Stimulated activated CD8-positive, alpha-beta memory T cell treated with anti-CD3 and anti-CD28 coated beads, Interleukin-2, amount 100 ng/mL, for 1 hour (primary cell): Measurements from ENCODE around the gene PKD1.
A peak's percentile ranks its signal among the peaks of the same experiment; 100 is the strongest.

Source experiments
- DNase-seq, 2 donors: peaks; one replicate each; pipeline ENCODE4 v3.0.0-alpha.2; 2020; ENCODE audit warnings: low read depth in 2 of 2

The PKD1 gene

DNA sequence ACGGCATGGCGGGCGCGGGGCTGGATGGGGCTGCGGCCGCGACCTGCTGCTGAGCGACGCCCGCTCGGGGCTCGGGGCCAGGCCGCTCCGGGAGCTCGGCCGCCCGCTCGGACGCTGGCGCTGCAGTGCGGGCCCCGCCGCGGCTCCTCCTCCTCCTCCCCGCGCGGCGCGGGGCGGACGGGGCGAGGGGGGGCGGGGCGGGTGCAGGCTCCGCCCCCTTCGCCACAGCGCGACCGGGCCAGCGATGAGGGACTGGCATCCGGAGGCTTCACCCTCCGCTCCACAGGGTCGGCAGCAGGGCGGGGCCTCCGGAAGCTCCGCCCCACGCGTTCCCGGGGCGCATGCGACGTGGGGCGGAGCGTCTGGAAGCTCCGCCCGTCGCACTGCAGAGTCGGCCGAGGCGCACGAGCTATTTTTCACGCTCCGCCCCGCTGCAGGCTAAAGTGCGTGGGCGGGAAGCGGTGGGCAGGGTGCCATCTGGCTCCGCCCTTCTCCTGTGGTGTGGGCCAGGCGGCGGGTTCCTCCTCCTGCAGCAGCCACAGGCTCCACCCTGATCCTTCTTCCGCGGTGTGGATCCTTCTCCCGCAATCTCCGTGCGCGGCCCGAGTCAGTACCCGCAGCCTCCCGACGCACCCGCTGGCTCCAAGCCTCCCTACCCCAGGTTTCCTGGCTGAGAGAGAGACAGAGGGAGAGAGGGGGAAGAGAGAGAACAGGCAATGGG is at the start of gene PKD1:
Gene PKD1 (minus strand): TSS at position 129 of the 721 bp plus-strand sequence. CDS start 209 bp downstream, outside the sequence.
- peak; percentile 97 to 98 for DNase-seq

DNA sequence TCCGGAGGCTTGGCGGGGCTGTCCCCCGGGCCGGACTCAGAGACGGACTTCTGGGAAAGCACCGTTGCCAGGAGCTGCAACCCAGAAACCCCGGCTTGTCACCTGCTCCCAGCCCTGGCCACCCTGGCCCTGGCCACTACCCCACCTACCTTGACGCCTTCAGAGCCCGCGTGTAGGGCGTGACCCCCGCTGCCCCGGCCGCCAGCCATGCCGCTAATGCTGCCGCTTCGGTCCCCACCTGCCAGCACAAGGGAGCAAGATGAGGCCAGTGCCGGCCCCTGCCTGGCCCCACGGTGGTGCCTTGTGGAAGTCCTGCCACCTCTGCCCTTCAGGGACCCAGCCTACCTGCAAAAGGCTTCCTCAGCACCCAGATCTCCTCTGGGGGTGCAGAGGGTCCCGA is 49.3 kb upstream of the PKD1 start:
- DNase-seq: no peak

DNA sequence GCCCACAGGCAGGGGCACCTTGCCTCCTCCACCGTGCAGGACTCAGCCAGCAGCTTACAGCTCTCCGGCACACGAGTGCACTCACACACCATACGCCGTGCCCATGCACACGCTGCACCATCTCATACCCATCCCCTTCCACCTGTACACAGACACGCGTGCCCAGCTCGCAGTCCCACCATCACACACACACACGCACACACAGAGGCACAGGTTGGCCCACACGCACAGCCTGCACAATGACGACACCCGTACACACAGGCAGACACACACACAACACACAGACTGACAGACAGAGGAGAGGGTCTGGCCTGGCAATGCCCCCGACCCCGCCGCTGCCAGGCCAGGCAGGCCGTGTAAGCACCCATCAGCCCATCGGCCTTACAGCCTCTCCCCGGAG is 48.6 kb upstream of the PKD1 start:
- no peak for DNase-seq

DNA sequence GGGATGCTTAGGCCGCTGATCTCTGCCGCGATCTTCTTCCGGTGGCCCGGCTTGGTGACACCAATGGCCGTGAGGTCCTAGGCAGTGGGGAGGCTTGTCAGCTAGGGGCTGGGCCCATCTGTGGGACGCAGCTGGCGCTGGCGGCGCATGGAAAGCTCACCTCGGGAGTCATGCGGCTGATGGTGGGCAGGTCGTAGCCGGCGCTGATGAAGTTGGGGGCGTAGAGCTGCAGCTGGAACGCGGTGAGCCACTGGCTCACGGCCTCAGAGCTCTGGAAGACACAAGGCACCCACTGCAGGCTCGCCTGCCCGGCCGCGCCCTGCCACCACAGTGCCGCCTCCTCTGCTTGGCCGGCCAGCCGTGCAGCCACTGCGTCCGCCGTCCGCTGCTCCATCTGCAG is 48.0 kb upstream of the PKD1 start:
- DNase-seq: no peak

DNA sequence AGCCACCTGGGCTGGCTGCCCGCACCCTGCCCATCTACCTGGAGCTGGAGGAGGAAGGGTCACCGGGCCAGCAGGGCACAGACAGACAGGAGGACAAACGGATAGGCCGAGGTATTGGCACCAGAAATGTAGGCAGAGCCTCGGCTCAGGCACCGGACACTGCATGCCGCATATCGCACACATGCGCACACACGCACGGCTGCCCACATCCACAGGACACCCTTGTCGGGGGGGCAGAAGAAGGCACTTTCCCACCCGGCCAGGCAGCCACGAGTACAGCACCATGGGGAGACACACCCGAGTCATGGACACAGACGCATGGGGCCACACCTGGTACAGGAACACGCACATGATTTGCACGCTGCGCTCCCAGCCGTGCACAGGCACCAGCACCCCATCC is 46.3 kb upstream of the PKD1 start:
- no peak for DNase-seq

DNA sequence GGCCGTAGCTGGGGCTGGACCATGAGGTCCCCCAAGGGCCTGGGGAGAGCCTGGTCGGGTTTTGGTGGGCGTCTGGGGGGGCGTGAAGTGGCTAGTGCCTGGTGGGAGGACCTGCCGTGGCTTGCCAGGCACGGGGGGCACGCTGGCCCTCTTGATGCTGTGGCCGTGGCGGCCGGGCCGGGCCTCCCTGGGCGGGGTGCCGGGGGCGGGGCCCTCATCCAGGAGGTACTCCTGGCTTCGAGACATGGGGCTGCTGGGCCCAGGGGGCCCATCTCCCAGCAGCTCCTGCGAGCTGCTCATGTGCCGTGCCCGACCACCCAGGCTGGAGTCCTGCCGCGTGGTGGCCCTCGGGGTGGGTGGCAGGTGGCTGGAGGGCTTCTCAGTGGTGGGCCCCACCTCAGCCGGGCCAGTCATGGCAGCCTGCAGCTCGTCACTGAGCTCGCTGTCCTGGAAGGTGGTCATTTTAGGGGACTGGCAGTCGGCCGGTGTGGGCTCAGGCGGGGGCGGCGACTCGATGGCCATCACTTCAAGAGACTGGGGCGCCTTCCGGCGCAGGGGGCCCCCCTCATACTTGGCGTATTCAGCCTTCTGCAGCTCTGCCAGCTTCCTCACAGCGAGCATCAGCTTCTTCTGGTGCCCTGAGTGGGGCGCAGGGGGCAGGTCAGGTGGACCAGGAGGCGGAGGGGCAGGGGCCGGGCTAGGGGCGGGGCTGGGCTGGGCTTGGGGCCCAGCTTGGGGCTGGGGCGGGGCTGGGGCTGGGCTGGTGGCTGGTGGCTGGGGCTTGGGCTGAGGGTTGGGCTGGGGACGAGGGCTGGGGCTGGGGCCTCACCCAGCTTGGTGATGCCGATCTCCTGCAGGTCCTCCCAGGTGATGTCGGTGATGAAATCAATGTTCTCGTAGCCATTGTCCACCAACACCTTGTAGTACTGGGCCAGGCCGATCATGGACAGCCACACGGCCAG is 45.5 kb upstream of the PKD1 start:
- DNase-seq: no peak

DNA sequence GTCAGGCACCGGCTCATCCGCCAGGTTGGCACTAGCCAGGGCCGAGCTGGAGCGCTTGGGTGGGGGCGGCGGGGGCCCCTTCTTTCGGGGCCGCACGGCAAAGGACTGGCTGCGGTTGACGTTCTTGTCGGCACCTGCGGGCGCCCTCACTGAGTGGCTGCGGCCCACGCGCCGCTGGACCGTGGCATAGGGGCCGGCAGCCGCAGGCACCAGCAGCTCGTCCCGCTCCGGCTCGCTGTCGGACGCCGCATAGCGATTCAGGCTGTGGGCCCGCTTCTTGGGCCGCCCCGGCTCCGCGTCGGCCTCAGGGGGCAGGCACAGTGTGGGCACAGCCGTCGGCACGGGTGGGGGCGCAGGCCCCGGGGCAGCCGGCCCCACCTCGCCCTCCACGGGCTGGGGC is 44.8 kb upstream of the PKD1 start:
- DNase-seq: no peak

DNA sequence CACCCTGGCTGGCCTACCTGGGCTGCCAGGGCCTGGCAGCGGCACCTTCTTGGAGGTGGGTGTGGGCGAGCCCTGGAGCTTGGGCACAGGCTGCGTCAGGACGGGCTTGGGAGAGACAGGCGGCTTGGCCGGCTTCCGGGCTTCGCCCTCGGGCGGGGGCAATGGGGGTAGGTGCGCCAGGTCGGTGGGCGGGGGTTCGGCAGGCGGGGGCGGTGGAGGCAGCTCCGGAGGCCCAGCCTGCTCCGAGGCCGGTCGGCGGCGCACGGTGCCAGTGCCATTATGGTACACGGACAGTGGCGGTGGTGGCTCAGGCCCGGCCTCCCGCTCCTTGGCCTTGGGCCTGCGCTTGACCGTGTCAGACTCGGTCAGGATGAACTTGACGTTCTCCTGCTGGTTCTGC is 43.9 kb upstream of the PKD1 start:
- no peak for DNase-seq

DNA sequence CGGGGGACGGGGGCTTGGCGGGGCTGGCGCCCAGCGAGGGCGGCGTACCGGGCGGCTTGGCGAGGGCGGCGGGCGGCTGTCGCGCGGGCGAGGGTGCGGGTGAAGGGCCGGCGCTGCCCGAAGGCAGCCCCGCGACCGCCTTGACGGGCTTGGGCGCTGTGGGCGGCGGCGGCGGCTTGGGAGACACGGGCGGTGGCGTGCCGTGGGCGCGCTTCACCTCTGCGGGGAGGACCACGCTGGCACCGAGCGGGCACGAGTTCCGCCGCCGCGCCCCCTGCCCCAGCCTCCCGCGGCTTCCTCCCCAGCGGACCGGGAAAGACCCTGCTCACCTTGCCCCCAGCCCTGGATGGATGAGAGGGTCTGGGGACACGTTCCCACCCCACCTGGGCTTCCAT is 43.4 kb upstream of the PKD1 start:
- no peak for DNase-seq

DNA sequence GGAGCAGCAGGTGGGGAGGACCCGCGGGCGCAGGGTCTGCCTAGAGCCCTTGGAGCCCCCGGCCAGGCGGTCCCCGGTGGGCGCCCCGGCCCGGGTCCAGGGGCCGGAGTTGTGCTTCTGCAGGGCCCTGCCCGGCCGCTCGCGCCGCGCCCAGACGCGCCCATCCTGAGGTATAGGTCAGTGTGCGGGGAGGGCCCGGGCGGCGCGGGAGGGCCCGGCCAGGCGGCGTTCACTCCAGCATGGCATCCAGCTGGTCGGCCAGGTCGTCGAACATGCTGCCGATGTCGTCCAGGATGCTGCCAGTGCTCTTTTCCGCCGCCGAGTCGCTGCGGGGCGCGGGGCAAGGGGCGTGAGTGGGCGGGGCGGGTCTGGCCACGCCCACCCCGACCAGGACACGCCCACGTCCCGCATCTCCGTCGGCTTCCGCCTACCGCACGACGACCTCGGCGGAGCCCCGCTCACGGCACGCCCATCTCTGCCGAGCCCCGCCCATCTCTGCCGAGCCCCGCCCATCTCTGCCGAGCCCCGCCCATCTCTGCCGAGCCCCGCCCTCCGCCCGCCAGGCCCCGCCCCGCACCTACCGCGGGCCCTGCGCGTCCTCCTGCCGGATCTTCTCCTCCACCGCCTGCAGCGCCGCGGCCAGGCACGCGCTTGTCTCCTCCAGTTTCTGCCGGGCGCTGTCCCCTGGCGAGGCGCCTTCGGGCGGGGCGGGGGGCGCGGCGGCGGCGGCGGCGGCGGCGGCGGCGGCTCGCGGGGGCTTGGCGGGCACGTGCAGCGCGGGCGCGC is 42.8 kb upstream of the PKD1 start:
- no peak for DNase-seq

DNA sequence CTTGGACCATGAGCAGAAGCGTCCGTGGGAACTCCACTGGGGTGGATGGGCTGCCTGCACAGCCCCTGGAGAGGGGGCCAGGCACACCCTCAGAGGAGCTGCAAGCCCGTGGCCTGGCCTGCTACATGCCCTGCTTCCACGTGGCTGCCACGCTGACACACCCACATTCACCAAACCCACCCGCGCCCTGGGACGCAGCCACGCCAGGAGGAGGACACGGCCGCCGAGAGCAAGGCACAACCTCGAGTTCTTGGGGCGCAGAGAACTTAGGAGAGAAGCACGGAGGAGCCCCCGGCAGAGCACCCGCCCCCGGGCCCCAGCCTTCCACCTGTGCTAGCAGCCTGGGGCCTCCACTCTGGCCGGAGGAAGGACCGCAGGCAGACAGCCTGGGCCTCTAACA is 41.9 kb upstream of the PKD1 start:
- DNase-seq: no peak

DNA sequence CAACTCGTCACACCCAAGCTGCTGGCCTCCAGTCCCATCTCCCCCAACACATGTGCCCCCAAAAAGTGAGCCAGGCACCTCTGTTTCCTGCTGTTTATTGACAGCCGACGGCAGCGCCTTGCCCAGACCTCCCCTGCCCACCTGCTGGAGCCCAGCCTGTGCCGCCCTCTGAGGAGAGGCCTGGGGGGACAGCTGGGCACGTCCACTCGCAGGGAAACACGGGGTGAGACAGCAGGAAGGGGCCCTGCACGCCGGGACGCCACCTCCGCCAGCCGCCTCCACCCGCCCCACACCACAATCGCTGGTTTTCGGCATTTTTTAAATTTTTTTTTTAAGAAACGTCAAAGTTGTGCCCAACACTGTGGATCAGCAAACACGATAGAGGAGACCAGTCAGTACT is 41.4 kb upstream of the PKD1 start:
- no peak for DNase-seq

DNA sequence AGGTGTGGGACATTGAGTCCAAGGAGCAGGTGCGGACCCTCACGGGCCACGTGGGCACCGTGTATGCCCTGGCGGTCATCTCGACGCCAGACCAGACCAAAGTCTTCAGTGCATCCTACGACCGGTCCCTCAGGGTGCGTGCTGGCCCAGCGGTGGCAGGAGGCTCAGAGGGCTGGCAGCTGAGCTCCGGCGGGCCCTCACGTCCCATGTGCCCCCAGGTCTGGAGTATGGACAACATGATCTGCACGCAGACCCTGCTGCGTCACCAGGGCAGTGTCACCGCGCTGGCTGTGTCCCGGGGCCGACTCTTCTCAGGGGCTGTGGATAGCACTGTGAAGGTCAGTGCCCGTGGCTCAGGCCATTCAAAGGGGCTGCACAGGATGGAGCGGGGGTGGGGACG is 40.3 kb upstream of the PKD1 start:
- no peak for DNase-seq

DNA sequence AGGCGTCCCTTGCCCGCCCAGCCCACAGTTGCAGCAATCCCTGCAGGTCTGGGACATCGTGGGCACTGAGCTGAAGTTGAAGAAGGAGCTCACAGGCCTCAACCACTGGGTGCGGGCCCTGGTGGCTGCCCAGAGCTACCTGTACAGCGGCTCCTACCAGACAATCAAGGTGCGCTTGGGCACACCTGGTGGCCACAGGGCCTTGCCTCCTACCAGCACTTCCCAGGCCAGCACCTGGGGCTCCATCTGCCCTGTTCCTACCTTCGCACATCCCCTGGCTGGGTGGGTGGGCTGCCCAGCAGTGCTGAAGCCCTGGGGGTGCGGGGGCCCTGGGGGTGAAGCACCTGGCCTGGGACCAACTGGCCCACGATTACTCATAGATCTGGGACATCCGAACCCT is 39.8 kb upstream of the PKD1 start:
- DNase-seq: no peak

DNA sequence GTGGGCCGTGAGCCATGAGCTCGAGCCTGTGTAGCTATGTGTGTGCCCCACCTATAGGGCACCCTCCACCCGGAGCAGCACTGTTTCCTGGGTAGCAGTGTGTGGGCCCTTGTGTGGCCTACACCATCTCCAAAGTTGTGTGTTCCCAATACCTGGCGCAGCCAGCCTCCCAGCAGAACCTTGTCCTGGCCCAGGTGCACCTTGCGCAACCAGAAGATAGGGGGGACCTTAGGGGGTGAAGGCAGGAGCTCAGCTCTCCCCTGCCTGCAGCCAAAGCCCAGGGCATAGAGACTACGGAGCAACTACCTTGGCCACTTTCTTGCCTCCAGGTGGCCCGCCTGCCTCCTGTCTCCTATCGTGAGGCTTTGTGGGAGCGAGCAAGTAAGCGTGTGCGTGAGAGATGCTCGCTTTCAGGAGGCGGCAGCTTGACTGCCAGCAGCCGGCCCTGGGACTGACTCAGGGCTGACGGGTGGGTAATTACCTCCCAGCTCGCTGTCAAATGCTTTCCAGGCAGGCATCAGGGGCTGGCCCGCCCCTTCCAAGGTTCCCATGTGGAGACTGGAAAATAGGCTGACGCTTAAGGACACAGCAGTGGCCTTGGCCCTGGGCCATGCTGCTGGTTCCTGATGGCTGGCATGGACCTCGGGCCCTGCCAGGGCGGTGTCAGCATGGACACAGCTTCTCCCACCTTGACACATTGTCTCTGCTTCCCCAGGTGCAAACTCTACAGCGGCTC is 38.9 kb upstream of the PKD1 start:
- DNase-seq: no peak

DNA sequence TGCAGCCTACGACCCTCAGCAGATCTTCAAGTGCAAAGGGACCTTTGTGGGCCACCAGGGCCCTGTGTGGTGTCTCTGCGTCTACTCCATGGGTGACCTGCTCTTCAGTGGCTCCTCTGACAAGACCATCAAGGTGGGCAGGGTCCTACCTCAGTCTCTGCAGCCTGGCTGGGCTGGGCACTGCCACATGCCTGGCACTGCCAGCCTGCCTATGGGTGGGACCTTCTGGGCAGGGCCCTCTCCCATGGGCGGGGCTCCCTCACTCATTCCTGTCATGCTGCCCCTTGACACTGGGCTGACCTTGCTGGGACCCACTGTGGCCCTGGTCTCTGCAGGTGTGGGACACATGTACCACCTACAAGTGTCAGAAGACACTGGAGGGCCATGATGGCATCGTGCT is 38.2 kb upstream of the PKD1 start:
- DNase-seq: no peak

DNA sequence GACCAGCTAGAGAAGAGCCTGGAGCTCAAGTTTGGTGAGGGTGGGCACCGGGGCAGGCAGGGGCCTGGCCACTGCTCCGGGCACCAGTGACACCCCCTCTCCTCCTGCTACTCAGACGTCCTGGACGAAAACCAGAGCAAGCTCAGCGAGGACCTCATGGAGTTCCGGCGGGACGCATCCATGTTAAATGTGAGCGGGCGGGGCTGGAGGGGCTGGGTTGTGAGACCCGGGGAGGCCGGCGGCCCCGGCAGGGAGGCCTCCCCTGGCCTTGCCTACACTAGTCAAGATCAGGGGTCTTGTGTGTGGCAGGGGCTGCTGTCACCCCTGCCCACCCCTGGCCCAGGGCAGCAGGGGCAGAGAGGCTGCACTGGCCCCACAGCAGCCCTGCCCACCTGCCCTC is 37.7 kb upstream of the PKD1 start:
- DNase-seq: no peak

DNA sequence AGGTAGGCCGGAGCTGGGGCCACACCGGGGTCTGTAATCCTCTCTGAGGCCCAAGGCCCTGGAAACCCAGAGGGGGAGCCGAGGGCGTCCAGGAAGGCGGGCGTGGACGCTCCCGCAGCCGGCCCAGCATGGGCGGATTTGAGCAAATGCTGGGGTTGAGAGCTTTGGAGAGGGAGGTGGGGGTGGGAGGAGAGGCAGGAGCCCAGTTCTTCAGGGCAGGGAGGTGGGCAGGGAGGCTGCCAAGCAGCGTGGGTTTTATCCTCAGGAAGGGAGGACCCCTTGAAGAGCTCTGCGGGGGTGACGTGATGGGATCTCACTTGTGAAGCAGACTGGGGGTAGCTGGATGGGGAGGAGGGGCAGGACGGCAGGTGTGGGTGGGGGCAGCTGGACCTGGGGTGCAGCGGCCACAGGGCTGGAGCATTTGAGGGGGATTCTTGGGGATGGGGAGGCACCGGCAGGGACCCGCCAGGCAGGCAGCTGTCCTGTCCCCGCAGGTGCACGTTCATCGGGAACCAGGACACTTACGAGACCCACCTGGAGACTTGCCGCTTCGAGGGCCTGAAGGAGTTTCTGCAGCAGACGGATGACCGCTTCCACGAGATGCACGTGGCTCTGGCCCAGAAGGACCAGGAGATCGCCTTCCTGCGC is 37.1 kb upstream of the PKD1 start:
- no peak for DNase-seq

DNA sequence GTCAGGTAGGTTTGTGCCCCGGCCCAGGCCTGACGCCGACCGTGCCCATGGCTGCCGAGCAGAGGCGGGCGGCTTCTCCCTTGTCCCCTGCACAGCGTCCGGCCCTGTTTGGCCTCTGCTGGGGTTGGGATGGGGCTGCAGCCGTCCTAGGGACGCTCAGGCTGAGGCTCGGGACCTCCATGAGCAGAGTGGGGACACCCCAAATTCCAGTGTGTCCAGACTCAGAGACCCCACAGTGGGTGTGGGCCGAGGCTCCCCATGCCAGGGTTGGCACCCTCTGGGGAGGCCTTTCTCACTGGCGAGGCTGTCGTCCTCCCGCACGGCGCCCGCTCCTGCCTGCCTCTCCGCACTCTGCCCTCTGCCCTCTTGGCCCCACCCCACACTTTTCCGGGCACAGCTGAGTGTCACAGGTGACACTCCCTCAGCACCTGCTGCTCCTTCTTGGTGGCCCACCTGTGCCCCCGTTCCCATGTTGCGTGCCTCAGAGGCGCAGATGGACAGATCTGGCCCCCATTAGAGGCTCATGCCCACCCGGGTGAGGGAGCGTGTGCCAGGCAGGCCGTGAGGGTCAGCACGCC is 36.0 kb upstream of the PKD1 start:
- DNase-seq: no peak

DNA sequence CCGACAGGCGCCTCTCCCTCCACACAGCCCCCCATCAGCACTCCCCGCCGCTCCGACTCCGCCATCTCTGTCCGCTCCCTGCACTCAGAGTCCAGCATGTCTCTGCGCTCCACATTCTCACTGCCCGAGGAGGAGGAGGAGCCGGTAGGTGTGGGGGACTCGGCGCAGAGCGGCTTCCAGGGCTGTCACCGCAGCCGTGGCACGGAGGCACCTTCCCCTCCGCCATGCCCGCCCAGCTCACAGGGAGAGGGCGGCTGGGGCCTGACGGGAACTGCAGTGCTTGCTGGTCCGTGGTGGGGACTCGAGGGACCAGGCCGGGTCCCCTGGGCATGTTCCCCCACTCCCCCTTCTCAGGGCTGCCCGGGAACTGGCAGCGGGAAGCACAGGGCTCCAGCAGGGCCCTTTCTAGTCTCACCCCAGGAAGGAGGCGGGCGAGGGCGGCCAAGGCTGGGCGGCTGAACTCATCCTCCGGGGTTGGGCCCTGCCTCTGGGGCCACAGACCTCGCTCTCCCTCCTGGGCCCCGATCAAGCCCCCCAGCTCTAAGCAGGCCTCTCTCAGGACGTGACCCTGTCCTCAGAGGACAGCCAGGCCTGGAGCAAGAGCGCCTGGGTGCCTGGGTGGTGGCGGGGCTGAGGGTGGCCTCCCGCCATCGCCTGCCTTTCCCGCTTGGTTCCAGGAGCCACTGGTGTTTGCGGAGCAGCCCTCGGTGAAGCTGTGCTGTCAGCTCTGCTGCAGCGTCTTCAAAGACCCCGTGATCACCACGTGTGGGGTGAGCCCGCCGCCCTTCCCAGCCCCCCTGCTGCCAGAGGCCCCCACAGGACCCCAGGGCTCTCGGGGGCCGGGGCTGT is 35.1 kb upstream of the PKD1 start:
- no peak for DNase-seq
